A673 (cell line): ENCODE measurements around the gene MPV17L2. TPM values are rescaled to one million over a fixed set of nuclear protein-coding genes. Genes with fewer than 3 reads are reported as not detected.

Experiments
- BruUV-seq: library from RNA; stranded (reverse); fragments of 400-500 nt; replicated peaks from 2 replicates; lab custom pipeline; 2021; lab: Mats Ljungman, UMichigan
- CTCF ChIA-PET: fragments of 300-600 bp; sonication (Branson Sonifier 250); formaldehyde crosslinking; loops from one replicate; lab custom pipeline; 2022; ENCODE audit warnings: antibody characterized with exemption; lab: Charles Lee
- POLR2A ChIA-PET: fragments of 300-600 bp; sonication (Branson Sonifier 250); formaldehyde crosslinking; loops from one replicate; lab custom pipeline; 2022; ENCODE audit warnings: antibody characterized with exemption; ENCODE audit not compliant: low non-redundant PET; lab: Charles Lee
- DNase-seq: peaks from one replicate; pipeline ENCODE4 v3.0.0-alpha.2; 2015; ENCODE audit warnings: low spot score
- H3K27ac ChIP-seq: fragments of 200-600 bp; sonication (generic); 2 replicates; pipeline ENCODE4 v1.5.1; 2016; ENCODE audit warnings: mixed run types, low read depth, mild to moderate bottlenecking, mixed read lengths, antibody characterized with exemption, low read length; ENCODE audit not compliant: poor library complexity, severe bottlenecking
- H3K27me3 ChIP-seq: fragments of 200-600 bp; sonication (generic); replicated peaks from 2 replicates; pipeline ENCODE4 v1.6.1; 2017; ENCODE audit warnings: mixed run types, low read depth, mild to moderate bottlenecking, mixed read lengths, antibody characterized with exemption, low read length; ENCODE audit not compliant: insufficient read depth, poor library complexity
- H3K36me3 ChIP-seq: fragments of 200-600 bp; sonication (generic); 2 replicates; pipeline ENCODE4 v1.6.1; 2016; ENCODE audit warnings: mixed run types, mild to moderate bottlenecking, mixed read lengths, antibody characterized with exemption, low read length; ENCODE audit not compliant: insufficient read depth, poor library complexity, severe bottlenecking
- H3K4me1 ChIP-seq: fragments of 200-600 bp; sonication (generic); 2 replicates; pipeline ENCODE4 v1.6.1; 2017; ENCODE audit warnings: mixed run types, mild to moderate bottlenecking, mixed read lengths, antibody characterized with exemption, low read length; ENCODE audit not compliant: insufficient read depth, poor library complexity, severe bottlenecking
- H3K4me3 ChIP-seq: fragments of 200-600 bp; sonication (generic); 2 replicates; pipeline ENCODE4 v1.5.1; 2016; ENCODE audit warnings: low read depth, mixed run types, mild to moderate bottlenecking, mixed read lengths, low read length; ENCODE audit not compliant: poor library complexity, severe bottlenecking
- H3K9me3 ChIP-seq: fragments of 200-600 bp; sonication (generic); 2 replicates; pipeline ENCODE4 v1.6.1; 2016; ENCODE audit warnings: mixed run types, low read depth, mild to moderate bottlenecking, mixed read lengths, antibody characterized with exemption, low read length; ENCODE audit not compliant: poor library complexity, severe bottlenecking
- CTCF ChIP-seq: fragments of 300-800, 200-600 bp; sonication (generic); conservative IDR thresholded peaks from 2 replicates; pipeline ENCODE4 v1.5.1; 2017; ENCODE audit warnings: low read depth, mild to moderate bottlenecking, antibody characterized with exemption, low read length, moderate library complexity, mixed read lengths
- EZH2 ChIP-seq: fragments of 200-600 bp; sonication (generic); IDR thresholded peaks from 2 replicates; pipeline ENCODE4 v1.6.1; 2017; ENCODE audit warnings: borderline replicate concordance, low read depth, mild to moderate bottlenecking, mixed read lengths, antibody characterized with exemption, low read length; ENCODE audit not compliant: poor library complexity, severe bottlenecking
- intact Hi-C: fragments of 100-400 bp; cut with micrococcal nuclease; formaldehyde crosslinking; loops from one replicate; pipeline ENCODE4 v1.10.0; 2022; ENCODE audit not compliant: unreplicated experiment
- total RNA-seq: library from RNA; stranded (reverse); gene quantifications from 2 replicates; pipeline ENCODE4 v1.2.3, GENCODE V29; 2021

The MPV17L2 gene
- total RNA-seq, 1 experiment from 2014 or later: 20.2 TPM

- no peak for TF ChIP-seq CTCF
- no peak for TF ChIP-seq EZH2
- H3K4me3 ChIP-seq: no peak overlapping the region
- H3K36me3 ChIP-seq: no peaks in the 10 kb centered on the region
- intact Hi-C loops: no loop called here
- ChIA-PET CTCF (no interaction called here), POLR2A (no interaction called here)
- DNase-seq: no peak
- H3K9me3 ChIP-seq: no peaks in the 10 kb centered on the region
- no TSS peak for BruUV-seq
- no peaks in the 10 kb centered on the region for H3K4me1 ChIP-seq
- H3K27me3 ChIP-seq: no peaks in the 10 kb centered on the region
- no peak overlapping the region for H3K27ac ChIP-seq
Observed at GRCh38 chr19:18176367-18177310, 16.4 kb upstream of the MPV17L2 start.

- TF ChIP-seq CTCF (no peak), EZH2 (no peak)
- Histone ChIP-seq H3K27me3 (no peaks in the 10 kb centered on the region), H3K36me3 (no peaks in the 10 kb centered on the region), H3K9me3 (no peaks in the 10 kb centered on the region), H3K4me3 (no peak overlapping the region), H3K27ac (no peak overlapping the region), H3K4me1 (no peaks in the 10 kb centered on the region)
- BruUV-seq: no TSS peak
- DNase-seq: no peak
- POLR2A ChIA-PET: no interaction called here
- intact Hi-C loops: no loop called here
- CTCF ChIA-PET: no interaction called here
Observed at GRCh38 chr19:18179957-18180356, 13.1 kb upstream of the MPV17L2 start.

GRCh38 chr19:18183529-18183928, 9.5 kb upstream of the MPV17L2 start:
- CTCF ChIA-PET: no interaction called here
- POLR2A ChIA-PET: no interaction called here
- no peaks in the 10 kb centered on the region for H3K36me3 ChIP-seq
- H3K4me1 ChIP-seq: no peaks in the 10 kb centered on the region
- no peaks in the 10 kb centered on the region for H3K27me3 ChIP-seq
- TF ChIP-seq EZH2: no peak
- no peak for TF ChIP-seq CTCF
- H3K27ac ChIP-seq: no peak overlapping the region
- no peak for DNase-seq
- intact Hi-C loops: no loop called here
- BruUV-seq: no TSS peak
- H3K4me3 ChIP-seq: no peak overlapping the region
- H3K9me3 ChIP-seq: no peaks in the 10 kb centered on the region
